ENCODE data around the gene SPRR5.

The SPRR5 gene

DNA sequence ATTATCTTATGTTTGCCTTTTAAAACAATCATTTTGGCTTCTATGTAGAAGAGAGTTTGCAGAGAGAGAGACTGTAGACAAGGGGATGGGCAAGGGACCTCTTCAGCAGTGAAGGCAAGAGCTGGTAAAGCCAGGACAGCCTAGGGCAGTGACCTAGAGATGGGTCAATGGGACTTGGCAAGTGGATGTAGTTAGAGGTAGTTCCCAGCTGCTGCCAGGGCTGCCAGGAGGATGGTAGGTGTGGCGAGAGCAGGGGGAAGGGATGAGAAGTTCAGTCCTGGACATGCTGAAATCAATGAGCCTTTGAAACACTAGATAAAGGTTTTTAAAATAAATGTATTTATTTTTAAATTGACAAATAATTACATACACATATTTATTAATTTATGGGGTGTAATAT lies 6.4 kb upstream of the SPRR5 start:
- no peaks in the 10 kb centered on the region for H3K79me2 ChIP-seq (ENCODE audit: insufficient read depth, low read length)
- TF ChIP-seq CTCF (IDR thresholded peaks at IDR 0.05; ENCODE audit: low read length) (no peak), EZH2 (IDR thresholded peaks at IDR 0.05; ENCODE audit: borderline replicate concordance, low read length) (no peak)

DNA sequence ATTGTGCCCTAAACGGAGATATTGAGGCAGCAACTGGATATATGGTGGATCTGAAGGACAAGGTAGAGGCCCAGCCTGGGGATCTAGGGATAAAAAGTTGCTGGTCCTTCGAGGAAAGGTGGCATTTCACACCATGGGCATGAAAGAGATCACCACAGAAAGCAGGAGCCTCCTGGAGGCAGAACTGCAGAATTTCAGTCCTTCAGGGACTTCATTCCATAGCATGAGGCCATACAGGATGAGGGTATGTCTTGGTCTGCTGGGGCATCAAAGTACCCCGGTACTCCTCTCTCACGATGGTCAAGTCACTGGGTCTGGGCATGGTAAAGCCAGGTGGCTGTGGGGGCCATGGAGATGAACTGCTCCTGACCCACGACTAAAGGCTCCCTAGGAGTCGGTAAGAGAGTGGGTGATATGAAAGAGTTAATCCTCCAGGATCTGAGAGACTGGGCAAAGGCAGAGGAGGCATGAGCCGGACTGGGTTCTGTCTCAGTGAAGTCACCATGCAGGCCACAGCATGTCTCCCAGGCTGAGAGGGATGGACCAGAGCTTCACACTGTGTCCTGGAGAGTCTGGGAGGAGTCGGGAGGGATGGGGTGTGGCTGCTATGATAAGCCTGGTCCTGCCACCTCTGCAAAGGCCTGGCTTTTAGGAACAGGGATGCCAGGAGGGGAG lies 5.8 kb upstream of the SPRR5 start:
- Histone ChIP-seq H3K27me3 (ENCODE audit: insufficient read depth, low read length) (no peaks in the 10 kb centered on the region), H3K9ac (ENCODE audit: low read length) (no peak overlapping the region), H3K36me3 (ENCODE audit: insufficient read depth, low read length) (no peaks in the 10 kb centered on the region), H3K27ac (ENCODE audit: low read depth, low read length, poor library complexity, severe bottlenecking) (no peak overlapping the region), H3K9me3 (ENCODE audit: low read length) (no peaks in the 10 kb centered on the region), H3F3A (ENCODE audit: insufficient read depth, low read length) (no peaks in the 10 kb centered on the region), H3K4me1 (ENCODE audit: insufficient read depth, low read length, severe bottlenecking) (no peaks in the 10 kb centered on the region), H3K79me2 (ENCODE audit: insufficient read depth, low read length) (no peaks in the 10 kb centered on the region), H3K4me2 (ENCODE audit: low read length) (no peak overlapping the region), H4K20me1 (ENCODE audit: insufficient read depth, low read length) (no peaks in the 10 kb centered on the region), H3K9me2 (ENCODE audit: low read depth, low read length) (no peaks in the 10 kb centered on the region), H2AFZ (ENCODE audit: low read length) (no peak overlapping the region), H3K4me3 (ENCODE audit: low read depth, low read length, poor library complexity, severe bottlenecking) (no peak overlapping the region)
- TF ChIP-seq CTCF (IDR thresholded peaks at IDR 0.05; ENCODE audit: low read length): no peak
- no peak for TF ChIP-seq EZH2 (IDR thresholded peaks at IDR 0.05; ENCODE audit: borderline replicate concordance, low read length)

More for the DNA sequence above, 6.4 kb upstream of the SPRR5 start:
- Histone ChIP-seq H3K4me1 (ENCODE audit: insufficient read depth, low read length, severe bottlenecking) (no peaks in the 10 kb centered on the region), H3K9me3 (ENCODE audit: low read length) (no peaks in the 10 kb centered on the region), H4K20me1 (ENCODE audit: insufficient read depth, low read length) (no peaks in the 10 kb centered on the region), H2AFZ (ENCODE audit: low read length) (no peak overlapping the region), H3K27ac (ENCODE audit: low read depth, low read length, poor library complexity, severe bottlenecking) (no peak overlapping the region), H3K4me2 (ENCODE audit: low read length) (no peak overlapping the region), H3K27me3 (ENCODE audit: insufficient read depth, low read length) (no peaks in the 10 kb centered on the region), H3K4me3 (ENCODE audit: low read depth, low read length, poor library complexity, severe bottlenecking) (no peak overlapping the region), H3F3A (ENCODE audit: insufficient read depth, low read length) (no peaks in the 10 kb centered on the region), H3K9ac (ENCODE audit: low read length) (no peak overlapping the region), H3K9me2 (ENCODE audit: low read depth, low read length) (no peaks in the 10 kb centered on the region), H3K36me3 (ENCODE audit: insufficient read depth, low read length) (no peaks in the 10 kb centered on the region)

DNA sequence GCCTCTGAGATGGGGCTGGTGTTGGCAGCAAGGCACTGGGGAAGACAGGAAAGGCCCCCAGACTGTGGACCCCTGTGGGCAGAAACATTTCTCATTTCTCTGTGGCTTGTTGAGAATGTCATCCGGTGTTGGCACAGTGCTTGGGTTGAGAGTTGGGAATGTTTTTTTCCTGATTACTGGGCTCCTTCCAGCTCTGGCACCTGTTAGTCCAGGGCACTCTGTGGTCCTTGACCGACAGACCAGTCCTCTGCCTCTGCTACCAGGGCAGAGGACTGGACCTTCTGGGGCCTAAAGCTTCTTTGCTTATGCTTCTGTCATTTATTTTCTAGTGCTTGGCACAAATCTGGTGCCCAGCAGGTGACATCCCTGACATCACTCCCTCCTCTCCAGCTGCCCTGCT lies 4.8 kb upstream of the SPRR5 start:
- Histone ChIP-seq H3K36me3 (ENCODE audit: insufficient read depth, low read length) (no peaks in the 10 kb centered on the region), H3K9me2 (ENCODE audit: low read depth, low read length) (no peaks in the 10 kb centered on the region), H3K4me1 (ENCODE audit: insufficient read depth, low read length, severe bottlenecking) (no peaks in the 10 kb centered on the region), H3K9ac (ENCODE audit: low read length) (no peak overlapping the region), H3K9me3 (ENCODE audit: low read length) (no peaks in the 10 kb centered on the region), H3K79me2 (ENCODE audit: insufficient read depth, low read length) (no peaks in the 10 kb centered on the region), H3F3A (ENCODE audit: insufficient read depth, low read length) (no peaks in the 10 kb centered on the region), H4K20me1 (ENCODE audit: insufficient read depth, low read length) (no peaks in the 10 kb centered on the region), H3K4me3 (ENCODE audit: low read depth, low read length, poor library complexity, severe bottlenecking) (no peak overlapping the region), H3K4me2 (ENCODE audit: low read length) (no peak overlapping the region), H2AFZ (ENCODE audit: low read length) (no peak overlapping the region), H3K27ac (ENCODE audit: low read depth, low read length, poor library complexity, severe bottlenecking) (no peak overlapping the region), H3K27me3 (ENCODE audit: insufficient read depth, low read length) (no peaks in the 10 kb centered on the region)
- TF ChIP-seq EZH2 (IDR thresholded peaks at IDR 0.05; ENCODE audit: borderline replicate concordance, low read length) (no peak), CTCF (IDR thresholded peaks at IDR 0.05; ENCODE audit: low read length) (no peak)
